Breast epithelium (tissue), 4 donors: ENCODE results near the gene NEUROD2. TPM values are rescaled to one million over a fixed set of nuclear protein-coding genes. Genes with fewer than 3 reads are reported as not detected.

ENCODE experiments used
- DNase-seq, 2 donors: peaks; one replicate each; pipeline ENCODE4 v3.0.0-alpha.2; 2019; ENCODE audit warnings: low spot score in 2 of 2
- H3K27ac ChIP-seq, 2 donors: fragments of 200-600 bp; sonication (generic) in 1 of 2; one replicate each; pipeline ENCODE4 v1.5.1; 2016 to 2019; ENCODE audit warnings: mild to moderate bottlenecking in 1 of 2
- H3K27me3 ChIP-seq, 2 donors: fragments of 200-600 bp; sonication (generic) in 1 of 2; one replicate each; pipeline versions ENCODE4 v1.5.1 to v1.6.0; 2017 to 2019; ENCODE audit warnings: control low read depth in 1 of 2, mild to moderate bottlenecking in 1 of 2
- H3K36me3 ChIP-seq: fragments of 200-600 bp; one replicate; pipeline ENCODE4 v1.5.1; 2019
- H3K4me1 ChIP-seq, 2 donors: fragments of 200-600 bp; sonication (generic); one replicate each; pipeline ENCODE4 v1.5.1; 2016 to 2019; ENCODE audit warnings: control low read depth in 1 of 2
- H3K4me3 ChIP-seq, 3 donors: fragments of 200-600 bp; sonication (generic); 1 replicate in 2 of 3; 2 replicates in 1 of 3; pipeline ENCODE4 v1.5.1; 2016 to 2019; ENCODE audit warnings: mild to moderate bottlenecking in 3 of 3, moderate library complexity in 2 of 3
- H3K9me3 ChIP-seq, 2 donors: fragments of 200-600 bp; sonication (generic) in 1 of 2; one replicate each; pipeline ENCODE4 v1.5.1; 2016 to 2019; ENCODE audit warnings: control low read depth in 1 of 2
- CTCF ChIP-seq, 3 donors: fragments of 450-650 bp; IDR thresholded peaks; one replicate each; pipeline ENCODE4 v1.5.1; 2016 to 2017; ENCODE audit warnings: antibody characterized with exemption in 3 of 3, mild to moderate bottlenecking in 3 of 3, moderate library complexity in 3 of 3
- POLR2A ChIP-seq: fragments of 450-650 bp; IDR thresholded peaks from one replicate; pipeline ENCODE4 v1.6.1; 2016; ENCODE audit warnings: antibody characterized with exemption, mild to moderate bottlenecking, moderate library complexity
- POLR2AphosphoS5 ChIP-seq, 3 donors: sonication (generic); formaldehyde crosslinking; IDR thresholded peaks; one replicate each; pipeline ENCODE4 v1.6.1; 2017; ENCODE audit warnings: antibody characterized with exemption in 3 of 3
- intact Hi-C: fragments of 100-400 bp; cut with DNase I; formaldehyde crosslinking; loops from one replicate; pipeline ENCODE4 v1.15.1; 2023; ENCODE audit warnings: low total_unique reads
- total RNA-seq, 3 donors: library from RNA; depleted of rRNA; stranded (reverse); fragments of >200 nt; gene quantifications; one replicate each; pipeline ENCODE4 v1.1.0, GENCODE V29; 2016

The NEUROD2 gene
- total RNA-seq, 3 donors from 2014 or later, result not detected

GRCh38 chr17:39601758-39602532 lies 5.8 kb downstream of the NEUROD2 start:
- TF ChIP-seq POLR2A (no peak), POLR2AphosphoS5 (IDR thresholded peaks at IDR 0.05) (no peak), CTCF (IDR thresholded peaks at IDR 0.05) (no peak)
- DNase-seq, result no peak
- intact Hi-C loops, result no loop called here
- no peaks in the 10 kb centered on the region for H3K36me3 ChIP-seq
- peaks cover 14 to 99% of the 10 kb centered on the region in 2 donors for H3K27me3 ChIP-seq
- no peak overlapping the region for H3K27ac ChIP-seq
- no peak overlapping the region for H3K4me3 ChIP-seq
- no peaks in the 10 kb centered on the region for H3K9me3 ChIP-seq
- H3K4me1 ChIP-seq, result peaks cover 14 to 19% of the 10 kb centered on the region in 2 donors

GRCh38 chr17:39600997-39601597 lies 6.6 kb downstream of the NEUROD2 start:
- Histone ChIP-seq H3K4me1 (peaks cover 8 to 10% of the 10 kb centered on the region in 2 donors), H3K36me3 (no peaks in the 10 kb centered on the region), H3K9me3 (no peaks in the 10 kb centered on the region), H3K27me3 (peaks cover 15 to 99% of the 10 kb centered on the region in 2 donors), H3K4me3 (no peak overlapping the region), H3K27ac (no peak overlapping the region)
- intact Hi-C loops, result no loop called here
- TF ChIP-seq POLR2A, result no peak
- TF ChIP-seq POLR2AphosphoS5 (IDR thresholded peaks at IDR 0.05), result no peak
- no peak for TF ChIP-seq CTCF (IDR thresholded peaks at IDR 0.05)
- DNase-seq, result no peak

- Histone ChIP-seq H3K27ac (no peak overlapping the region), H3K9me3 (no peaks in the 10 kb centered on the region), H3K4me3 (no peak overlapping the region), H3K4me1 (peaks cover 1 to 4% of the 10 kb centered on the region in 2 donors), H3K27me3 (peaks cover 18 to 99% of the 10 kb centered on the region in 2 donors), H3K36me3 (no peaks in the 10 kb centered on the region)
- DNase-seq, result no peak
- intact Hi-C loops, result no loop called here
- TF ChIP-seq POLR2A, result no peak
- no peak for TF ChIP-seq POLR2AphosphoS5 (IDR thresholded peaks at IDR 0.05)
- no peak for TF ChIP-seq CTCF (IDR thresholded peaks at IDR 0.05)
Measured at GRCh38 chr17:39600288-39600996, 7.3 kb downstream of the NEUROD2 start.

GRCh38 chr17:39599665-39600231 lies 8.0 kb downstream of the NEUROD2 start:
- Histone ChIP-seq H3K27me3 (peaks cover 18 to 97% of the 10 kb centered on the region in 2 donors), H3K36me3 (no peaks in the 10 kb centered on the region)
- TF ChIP-seq CTCF (IDR thresholded peaks at IDR 0.05) (no peak), POLR2AphosphoS5 (IDR thresholded peaks at IDR 0.05) (no peak), POLR2A (no peak)

More at GRCh38 chr17:39599665-39600231, 8.0 kb downstream of the NEUROD2 start:
- no peak for DNase-seq
- intact Hi-C loops, result no loop called here
- no peaks in the 10 kb centered on the region for H3K9me3 ChIP-seq
- no peak overlapping the region for H3K27ac ChIP-seq
- H3K4me1 ChIP-seq, result no peaks in the 10 kb centered on the region
- H3K4me3 ChIP-seq, result no peak overlapping the region
